GM15510 (cell line): Measurements from ENCODE around the gene TSPAN7.

Source experiments
- POLR2A ChIP-seq: IDR thresholded peaks from 3 replicates; pipeline ENCODE4 v1.6.1; 2011; ENCODE audit warnings: borderline replicate concordance; ENCODE audit not compliant: insufficient read length; ENCODE audit errors: extremely low read depth

The TSPAN7 gene

DNA sequence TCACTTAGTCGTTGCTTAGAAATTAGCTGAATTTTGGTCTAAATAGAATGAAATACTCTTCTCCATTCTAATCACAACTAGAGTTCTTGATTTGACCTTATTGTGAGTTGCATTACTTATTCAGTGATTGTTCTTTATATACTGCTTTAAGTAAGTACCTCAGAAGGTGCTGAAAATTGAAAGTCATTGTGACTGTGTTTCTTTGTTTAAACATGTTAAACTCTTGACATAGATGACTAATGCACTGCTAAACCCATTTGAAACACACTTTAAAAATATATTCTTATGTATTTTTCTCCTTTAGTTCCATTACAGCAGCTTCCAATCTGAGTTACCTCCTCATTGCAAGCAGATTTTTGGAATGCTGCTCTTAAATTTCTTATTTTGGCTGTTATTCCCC, 9.1 kb downstream of the TSPAN7 start:
- no peak for TF ChIP-seq POLR2A

DNA sequence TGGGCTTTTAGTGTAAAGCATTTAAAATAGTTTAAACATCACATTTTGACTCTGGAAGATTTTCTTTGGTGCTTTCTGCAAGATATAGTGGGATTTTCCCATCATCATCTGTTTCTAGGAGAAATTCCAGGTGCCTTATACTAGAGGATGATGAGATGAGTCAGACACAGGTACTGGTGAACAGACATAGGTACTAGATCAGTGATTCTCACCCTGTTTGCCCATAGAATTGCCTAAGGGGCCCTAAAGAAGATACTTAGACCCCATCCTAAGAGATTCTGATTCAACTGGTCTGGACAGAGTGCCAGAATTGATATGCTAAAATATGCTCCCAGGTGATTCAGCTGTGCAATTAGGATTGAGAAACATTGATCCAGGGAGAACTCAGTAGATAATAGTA, 9.7 kb downstream of the TSPAN7 start:
- no peak for TF ChIP-seq POLR2A

DNA sequence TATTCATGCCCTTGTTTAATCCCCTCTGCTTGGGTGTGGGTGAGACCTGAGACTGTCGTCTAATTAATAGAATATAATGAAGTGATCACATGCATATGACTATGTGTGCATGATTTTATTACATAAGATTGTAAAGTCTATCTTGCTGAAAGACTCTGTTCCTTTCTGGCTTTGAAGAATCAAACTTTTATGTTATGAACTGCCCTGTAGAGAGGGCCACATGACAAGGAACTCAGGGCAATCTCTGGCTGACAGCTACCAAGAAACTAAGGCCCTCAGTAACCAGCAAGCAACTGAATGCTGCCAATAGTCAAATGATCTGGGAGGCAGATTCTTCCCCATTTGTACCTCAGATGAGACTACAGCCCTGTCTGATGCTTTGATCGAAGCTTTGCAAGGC, 13.5 kb downstream of the TSPAN7 start:
- no peak for TF ChIP-seq POLR2A

DNA sequence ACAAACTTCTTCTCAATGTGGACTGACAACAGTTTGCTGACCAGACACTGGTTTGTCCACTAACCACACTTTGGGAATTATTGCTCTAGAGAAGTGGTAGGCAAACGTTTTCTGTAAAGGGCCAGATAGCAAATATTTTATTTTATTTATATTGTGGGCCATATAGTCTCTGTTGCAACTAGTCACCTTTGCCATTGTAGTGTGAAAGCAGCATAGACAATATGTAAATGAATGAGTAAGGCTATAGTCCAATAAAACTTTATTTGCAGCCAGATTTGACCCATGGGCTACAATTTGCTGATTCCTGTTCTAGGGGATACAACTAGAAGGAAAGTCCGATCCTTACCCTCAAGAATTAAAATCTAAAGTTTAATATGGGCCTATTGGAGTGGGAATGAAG, 14.5 kb downstream of the TSPAN7 start:
- TF ChIP-seq POLR2A, result no peak

DNA sequence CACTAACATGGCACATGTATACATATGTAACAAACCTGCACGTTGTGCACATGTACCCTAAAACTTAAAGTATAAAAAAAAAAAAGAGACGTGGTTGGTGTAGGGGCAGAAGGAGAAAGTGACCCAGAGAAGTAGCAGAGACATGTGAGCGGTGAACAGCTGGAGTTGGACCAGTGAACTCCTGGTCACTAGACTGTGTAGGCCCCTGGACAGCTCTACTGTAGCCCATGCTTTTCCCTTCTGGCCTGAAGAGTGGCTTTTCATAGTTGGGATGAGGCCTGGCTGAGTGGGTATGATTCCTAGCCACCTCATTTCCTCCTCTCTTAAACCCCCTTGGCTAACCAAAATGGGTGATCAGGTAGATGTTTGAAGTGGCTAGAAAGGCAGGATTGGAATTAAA, 16.4 kb downstream of the TSPAN7 start:
- no peak for TF ChIP-seq POLR2A

DNA sequence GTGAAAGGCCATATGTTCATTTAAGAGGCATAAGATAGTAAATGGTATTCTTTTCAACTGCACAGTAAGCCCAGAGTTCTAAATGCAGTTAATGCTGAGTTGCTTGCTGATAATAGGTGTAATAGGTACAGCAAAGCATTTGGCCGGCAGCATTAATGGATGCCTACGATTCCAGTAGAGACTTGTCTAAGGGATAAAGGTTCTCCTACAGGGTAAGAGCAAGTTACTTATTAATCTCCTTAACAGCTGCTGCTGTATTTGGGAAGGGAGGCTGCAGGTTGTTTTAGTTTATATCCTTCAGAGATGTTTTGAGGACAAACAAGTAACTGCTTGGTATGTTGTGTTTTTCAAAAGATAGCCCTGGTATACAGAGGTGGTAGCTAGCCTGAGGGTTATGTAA, 16.8 kb downstream of the TSPAN7 start:
- no peak for TF ChIP-seq POLR2A

DNA sequence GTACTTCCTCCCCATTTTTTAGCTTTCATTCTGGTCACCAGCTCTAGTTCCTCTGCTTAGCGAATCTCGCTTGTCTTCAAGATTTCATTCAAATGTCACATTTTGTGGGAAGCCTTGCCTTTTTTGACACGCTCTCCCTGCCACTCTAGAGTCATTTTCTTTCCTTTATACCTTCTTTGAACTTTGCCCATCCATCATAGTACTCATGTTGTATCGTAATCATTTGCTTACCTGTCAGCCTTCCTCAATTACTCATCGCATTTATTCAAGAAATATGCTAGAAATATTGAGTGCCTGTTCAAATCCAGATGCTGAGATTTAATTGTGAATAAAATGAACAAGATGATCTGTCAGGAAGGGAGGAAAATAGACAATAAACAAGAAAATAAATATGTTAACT, 21.8 kb downstream of the TSPAN7 start:
- no peak for TF ChIP-seq POLR2A

DNA sequence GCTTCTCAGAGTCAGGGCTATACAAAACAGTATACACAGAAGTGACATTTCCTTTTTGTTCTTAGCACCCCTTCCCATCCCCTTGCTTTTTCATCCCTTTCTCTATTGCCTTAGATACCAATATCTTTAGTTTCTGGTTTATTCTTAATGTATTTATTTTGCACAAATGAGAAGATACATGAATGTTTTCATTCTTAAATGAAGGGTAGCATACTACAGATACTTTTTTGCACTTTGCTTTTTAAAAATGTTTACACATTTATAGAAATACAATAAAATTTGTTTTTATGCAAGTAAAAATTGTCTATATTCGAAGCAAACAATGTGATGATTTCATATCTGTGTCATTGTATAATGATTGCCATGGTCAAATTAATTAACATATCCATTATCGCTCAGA, 33.1 kb downstream of the TSPAN7 start:
- no peak for TF ChIP-seq POLR2A

DNA sequence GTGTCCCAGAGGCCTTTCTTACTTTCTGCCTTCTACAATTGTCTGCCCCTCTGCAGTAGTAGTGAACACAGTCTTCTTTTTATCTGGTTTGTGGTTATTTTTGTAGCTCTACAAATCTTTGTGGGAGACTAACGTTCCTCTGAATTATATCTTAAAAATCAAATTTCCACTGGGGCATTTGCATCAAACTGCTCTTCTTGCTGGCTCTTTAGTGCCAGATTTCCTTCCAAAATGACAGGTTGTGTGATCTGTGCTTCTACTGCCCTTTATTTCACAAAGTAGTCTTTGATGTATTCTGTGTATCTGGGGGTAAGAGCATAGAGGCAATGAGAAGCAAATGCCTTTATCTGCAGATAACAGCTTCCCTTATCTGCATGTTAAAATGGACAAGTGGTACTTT, 34.5 kb downstream of the TSPAN7 start:
- no peak for TF ChIP-seq POLR2A

DNA sequence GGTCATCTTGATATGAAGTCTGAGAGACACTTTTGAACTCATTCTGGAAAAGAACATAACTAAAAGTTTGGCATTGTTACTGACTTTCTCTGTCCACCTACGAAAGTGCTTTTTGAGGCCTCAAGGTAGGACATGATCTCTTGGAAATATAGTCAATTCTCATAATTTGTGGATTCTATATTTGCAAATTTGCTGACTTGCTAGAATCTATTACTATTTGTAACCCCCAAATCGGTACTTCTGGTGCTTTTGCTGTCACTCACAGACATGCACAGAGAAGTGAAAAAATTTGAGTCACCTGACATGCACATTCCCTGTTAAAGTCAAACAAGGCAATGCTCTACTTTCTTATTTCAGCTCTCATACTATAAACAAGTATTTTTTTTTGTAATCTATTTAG, 35.6 kb downstream of the TSPAN7 start:
- TF ChIP-seq POLR2A, result no peak

DNA sequence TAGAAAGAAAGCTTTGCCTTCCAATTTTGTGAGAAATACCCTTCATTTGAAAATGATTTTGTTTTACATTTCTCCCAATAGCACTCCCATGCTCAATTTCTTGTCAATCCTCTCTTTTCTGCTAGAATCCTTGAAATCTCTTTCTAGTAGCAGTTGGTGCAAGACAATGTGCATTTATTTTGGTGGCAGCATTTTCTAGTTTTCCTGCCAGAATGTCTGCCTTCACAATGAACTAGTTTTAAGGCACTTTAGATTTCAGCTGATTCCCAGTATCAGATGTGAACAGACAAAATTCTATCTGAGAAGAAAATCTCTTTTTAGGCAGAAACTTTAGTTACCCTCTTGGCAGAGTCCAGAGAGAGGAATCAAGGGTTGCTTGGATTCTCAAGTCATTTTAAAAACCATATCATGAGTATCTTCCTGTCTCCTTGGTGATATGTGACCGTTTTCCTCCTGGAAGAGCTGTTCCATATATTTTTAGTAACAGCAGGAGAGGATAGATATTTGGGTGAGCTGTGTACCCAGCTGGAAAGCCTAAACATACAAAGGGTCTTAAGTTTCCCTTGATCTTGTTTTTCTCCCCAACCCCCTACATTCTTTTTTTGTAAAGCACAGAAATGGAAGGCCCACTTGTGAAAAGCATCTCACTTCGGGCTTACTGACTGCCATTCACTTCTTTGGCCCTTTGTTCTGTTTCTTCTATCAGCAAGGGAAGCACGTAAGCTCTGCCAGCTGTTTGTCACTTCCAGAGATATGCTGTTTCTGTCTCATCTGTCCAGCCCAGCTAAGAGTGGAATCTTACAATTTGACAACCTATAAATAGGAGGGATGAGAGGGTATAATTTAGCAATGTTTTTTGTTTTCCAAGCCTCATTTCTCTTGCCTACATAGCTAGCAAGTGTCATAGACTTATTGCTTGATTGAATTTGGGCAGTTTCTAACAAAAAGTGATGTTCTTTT, 38.7 kb downstream of the TSPAN7 start:
- no peak for TF ChIP-seq POLR2A

DNA sequence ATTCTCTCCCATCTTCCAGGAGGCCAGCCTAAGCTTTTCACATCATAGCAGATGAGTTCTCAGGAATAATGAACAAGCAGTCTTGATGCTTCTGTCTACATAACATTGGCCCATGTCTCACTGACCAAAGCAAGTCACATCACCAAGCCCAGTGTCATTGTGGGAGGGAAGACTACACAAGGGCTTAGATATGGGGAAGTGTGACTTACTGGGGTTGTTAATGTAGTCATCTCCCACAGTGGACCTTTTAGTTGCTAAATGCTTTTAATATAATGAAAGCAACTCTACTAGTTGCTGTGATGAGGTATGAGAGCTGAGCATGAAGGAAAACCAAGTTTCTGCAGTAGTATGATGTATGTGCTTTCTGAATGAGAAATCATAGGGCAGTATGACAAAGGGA, 40.5 kb downstream of the TSPAN7 start:
- TF ChIP-seq POLR2A, result no peak

DNA sequence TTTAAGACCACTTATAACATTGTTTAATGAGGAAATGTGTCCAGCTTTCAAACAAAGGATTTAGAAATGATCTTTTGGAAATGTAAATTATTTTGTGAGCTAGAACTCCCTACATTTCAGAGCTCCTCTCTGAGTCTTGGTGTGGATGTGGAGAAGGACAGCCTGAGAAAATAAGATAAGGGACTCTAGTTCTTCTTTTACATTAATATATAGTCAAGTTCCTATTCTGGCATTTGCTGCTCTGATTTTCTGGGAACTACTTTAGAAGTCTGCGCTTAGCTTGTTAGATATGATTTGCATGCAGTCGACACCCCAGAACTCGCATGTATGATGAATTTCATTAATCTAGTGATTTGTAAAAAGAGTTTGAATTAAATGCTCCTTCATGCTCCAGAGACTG, 45.5 kb downstream of the TSPAN7 start:
- TF ChIP-seq POLR2A, result no peak

DNA sequence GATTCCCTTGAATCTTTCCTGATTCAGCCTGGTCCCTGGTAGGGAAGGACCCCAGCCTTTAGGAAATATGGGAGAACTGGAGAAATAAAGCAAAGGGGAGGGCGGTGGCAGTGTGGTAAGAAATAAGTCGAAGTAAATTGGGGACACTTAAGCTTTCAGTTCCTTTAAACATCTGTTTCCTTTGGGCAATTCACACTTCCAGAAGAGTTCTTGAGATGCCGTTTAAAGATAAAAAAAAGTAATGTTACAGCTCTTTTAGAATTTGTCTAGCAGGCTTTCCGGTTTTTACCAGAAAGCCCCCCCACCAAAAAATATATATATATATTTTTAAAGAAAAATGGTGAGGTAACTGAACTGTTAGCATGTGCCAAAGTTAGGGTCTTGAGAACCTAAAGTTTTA, 46.6 kb downstream of the TSPAN7 start:
- TF ChIP-seq POLR2A, result no peak

DNA sequence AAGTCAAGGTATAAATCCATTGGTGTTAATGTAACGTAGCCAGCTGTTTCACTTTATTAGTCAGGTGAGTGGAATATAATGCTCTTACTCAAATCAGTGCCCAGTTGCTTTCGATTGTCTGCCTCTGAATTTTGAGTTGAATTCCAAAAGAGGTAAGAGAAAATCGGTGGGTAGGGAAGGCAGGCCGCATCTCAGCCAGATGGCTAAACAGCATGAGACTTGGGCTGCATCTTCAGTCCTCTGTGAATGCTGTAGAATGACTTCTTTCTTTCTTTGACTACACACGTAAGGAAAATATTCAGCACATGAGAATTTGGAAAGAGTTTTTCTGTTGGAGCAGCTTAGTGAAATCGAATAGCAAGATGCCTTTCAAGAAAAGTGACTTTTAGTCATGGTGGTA, 49.5 kb downstream of the TSPAN7 start:
- no peak for TF ChIP-seq POLR2A

DNA sequence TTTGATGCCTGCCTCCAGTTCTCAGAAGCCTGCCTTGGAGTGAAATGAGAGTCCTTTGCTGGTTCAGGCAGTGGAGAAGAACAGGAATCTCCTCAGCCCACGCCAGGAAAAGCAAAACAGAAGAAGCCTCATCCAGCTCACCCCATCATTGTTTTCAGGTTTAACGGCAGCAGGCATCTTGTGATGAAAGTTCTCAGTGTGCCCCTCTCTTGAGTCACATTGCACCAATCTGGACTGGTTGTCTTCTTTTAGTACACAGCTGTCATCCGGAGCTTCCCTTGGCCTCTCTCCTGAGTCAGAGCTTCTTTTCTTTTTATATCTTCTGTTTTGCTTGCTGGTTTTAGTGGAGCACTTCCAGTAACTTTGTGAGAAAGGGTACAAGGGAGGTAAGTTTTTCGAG, 50.9 kb downstream of the TSPAN7 start:
- TF ChIP-seq POLR2A, result no peak
